GM19324 (cell line): Measurements from ENCODE around the gene FABP6.
"Not testable (repeated sequence)": the region's sequence is repeated elsewhere in the genome, so short reads cannot be mapped to it uniquely, and the experiment has no call there.

Source experiments
- ATAC-seq: cut with Tn5 transposase; IDR thresholded peaks from one replicate; pipeline ENCODE4 v1.9.1; 2021; ENCODE audit warnings: mild to moderate bottlenecking, moderate library complexity; ENCODE audit not compliant: unreplicated experiment, low FRiP score

FABP6 gene

GRCh38 chr5:160229190-160229742 is at the start of gene FABP6:
FABP6 (plus strand) TSS chr5:160229506; CDS start chr5:160229558, 52 bp downstream.
- ATAC-seq: no peak

DNA sequence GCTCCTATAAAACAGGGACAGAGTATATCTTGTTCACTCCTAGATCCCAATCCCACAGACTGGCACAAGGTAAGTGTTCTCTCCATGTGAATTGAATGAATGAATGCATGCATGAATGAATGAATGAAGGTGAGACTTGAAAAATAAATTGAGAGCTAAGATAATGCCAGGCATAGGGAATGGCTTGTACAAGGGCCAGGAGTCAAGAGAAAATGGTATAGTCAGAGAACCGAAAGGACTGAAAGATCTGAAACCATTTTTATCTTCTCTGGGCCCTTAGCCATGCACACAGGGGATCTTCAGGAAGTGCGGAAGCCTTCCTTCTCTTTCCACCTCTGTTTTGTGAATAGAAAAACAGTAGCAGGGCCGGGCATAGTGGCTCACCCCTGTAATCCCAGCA is 48.4 kb upstream of the FABP6 start:
- no peak for ATAC-seq

DNA sequence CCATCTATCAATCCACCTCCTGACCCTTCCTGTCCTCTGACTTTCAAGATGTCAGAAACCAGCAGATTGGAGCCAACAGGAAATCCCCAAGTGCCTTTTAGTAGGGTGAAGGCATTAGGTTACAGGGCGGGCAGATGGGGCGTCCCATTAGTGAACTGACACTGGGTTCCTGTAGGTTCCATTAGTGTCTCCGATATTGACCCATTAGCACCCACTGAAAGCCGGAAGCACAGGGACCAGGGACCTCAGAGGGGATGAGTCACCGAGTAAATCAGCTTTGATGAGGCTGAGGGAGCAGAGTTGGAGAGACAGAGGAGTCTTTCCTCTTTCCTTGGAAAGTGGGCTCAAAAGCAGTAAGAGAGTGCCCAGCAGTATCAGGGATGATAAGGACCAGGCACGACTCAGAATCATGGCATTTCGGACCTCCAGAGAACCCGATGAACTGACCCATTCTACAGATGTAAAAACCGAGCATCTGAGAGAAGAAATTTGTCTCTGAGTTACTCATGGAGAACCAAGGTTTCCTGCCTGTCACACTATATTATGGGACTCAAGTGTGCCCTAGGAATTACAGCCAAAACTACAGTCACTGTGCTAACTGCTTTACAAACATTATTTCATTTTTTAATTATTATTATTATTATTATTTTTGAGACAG is 47.2 kb upstream of the FABP6 start:
- ATAC-seq: no peak

- ATAC-seq: no peak
These were observed 46.2 kb upstream of the FABP6 start for GRCh38 chr5:160183075-160183474.

DNA sequence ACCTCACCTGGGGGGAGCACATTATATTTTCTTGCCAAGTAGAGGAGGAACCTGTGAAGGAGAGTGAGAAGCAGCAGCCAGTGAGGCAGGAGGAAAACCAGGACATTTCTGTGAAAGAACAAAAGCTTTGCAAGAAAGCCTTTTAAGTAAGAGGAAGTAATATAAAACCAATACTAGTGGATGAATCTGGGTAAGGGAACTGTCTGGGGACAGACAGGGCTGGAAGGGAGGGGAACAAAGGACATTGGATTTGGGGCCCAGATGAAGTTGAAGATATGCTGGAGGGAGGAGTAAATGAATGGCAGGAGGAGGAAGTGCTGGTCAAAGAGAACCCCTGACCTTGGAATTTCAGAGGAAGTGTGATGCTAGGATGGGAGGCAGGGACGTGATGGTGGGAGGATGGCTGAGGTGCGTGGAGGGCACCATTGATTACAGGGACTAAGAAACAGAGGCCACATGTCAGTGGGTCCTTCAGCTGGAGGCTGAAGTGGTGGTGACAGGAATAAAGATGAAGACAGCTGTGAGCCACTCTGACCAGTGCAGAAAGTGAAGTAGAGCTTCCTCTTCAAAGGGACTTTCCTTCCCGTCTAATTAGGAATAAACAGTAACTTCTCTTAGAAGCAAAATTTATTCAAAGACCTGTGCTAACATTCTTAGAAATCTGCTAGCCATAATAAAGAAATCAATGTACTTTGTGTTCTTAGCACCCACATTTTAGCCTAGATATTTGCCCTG is 43.5 kb upstream of the FABP6 start:
- ATAC-seq: no peak

GRCh38 chr5:160186480-160186879 is 42.8 kb upstream of the FABP6 start:
- ATAC-seq: no peak

- ATAC-seq: no peak
These were observed 42.2 kb upstream of the FABP6 start for GRCh38 chr5:160187091-160187490.

GRCh38 chr5:160188141-160189015 is 40.9 kb upstream of the FABP6 start:
- ATAC-seq: no peak

- no peak for ATAC-seq
These were observed 36.9 kb upstream of the FABP6 start for GRCh38 chr5:160192424-160192823.

GRCh38 chr5:160193076-160193475 is 36.2 kb upstream of the FABP6 start:
- not testable (repeated sequence) for ATAC-seq

- ATAC-seq: not testable (repeated sequence)
These were observed 35.5 kb upstream of the FABP6 start for GRCh38 chr5:160193790-160194189.

DNA sequence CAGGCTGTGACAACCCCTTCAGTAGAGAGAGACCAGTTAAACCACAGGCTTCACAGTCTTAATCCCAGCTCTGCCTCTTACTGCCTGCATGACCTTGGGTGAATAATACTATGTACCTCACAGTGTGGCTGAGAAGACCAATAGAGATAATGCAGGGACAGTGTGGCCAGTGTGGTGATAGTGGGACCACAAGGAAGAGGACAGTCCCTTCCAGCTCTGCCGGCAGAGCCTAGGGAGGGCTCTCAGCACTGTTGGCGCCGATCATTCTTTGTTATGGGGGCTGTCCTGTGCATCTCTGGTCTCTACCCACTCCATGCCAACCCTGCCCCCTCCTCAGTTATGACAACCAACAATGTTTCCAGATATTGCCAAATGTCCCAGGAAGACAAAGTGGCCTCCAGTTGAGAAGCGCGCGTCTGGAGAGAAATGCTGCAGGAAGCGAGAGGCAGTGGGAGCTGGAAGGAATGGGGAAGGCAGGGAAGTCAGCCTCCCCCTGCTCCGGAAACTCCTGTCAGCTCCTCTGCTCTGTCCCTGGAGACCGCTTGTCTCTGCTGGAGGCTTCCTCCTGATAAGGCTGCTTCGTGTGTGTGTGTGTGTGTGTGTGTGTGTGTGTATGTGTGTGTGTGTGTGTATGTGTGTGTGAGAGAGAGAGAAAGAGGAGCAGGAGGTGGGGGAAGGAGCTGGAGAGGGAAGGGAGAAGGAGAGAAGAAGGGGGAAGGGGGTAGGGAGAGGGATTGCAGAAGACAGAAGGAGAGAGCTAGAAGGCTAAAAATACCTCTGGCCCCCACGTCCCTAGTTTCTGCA is 31.8 kb upstream of the FABP6 start:
- ATAC-seq: no peak

DNA sequence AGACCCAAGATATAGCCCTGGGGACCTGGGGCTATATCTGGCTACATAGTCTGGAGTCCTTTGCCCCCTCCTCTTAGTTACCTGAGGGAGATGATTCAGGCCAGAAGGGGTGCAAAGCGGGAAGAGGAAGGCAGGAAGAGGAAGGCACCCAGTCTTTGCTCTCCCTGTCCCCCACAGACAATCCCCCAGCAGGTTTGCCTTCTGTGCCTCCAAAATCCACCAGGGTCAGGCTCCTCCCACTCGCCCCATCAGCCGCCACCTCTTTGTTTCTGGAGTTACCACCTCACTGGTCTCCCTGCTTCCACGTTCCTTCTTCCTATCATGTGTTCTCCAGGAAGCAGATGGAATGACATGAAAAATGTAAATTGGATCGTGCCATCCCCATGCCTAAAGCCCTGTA is 31.2 kb upstream of the FABP6 start:
- no peak for ATAC-seq

GRCh38 chr5:160198841-160199409 is 30.4 kb upstream of the FABP6 start:
- no peak for ATAC-seq

GRCh38 chr5:160199410-160199911 is 29.8 kb upstream of the FABP6 start:
- ATAC-seq: peak; percentile 93

GRCh38 chr5:160207061-160207460 is 22.2 kb upstream of the FABP6 start:
- no peak for ATAC-seq

DNA sequence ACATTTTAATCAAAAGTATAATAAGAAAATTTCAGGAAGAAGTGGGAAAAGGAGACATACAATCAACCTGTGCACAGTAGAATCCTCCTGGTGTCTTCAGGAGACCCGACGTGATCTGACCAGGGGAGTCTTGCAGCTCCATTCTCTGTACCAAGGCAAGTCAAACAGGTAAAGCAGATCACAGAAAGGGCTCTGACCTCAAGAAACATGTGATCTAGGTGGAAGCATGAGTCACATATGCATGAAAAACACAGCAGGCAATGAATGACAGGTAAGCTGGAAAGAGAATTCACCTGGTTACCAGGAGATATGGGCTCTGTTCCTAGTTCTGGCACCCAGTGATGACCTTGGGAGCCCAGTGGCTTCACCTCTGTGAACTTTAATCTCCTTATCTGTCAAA is 19.4 kb upstream of the FABP6 start:
- no peak for ATAC-seq

GRCh38 chr5:160210606-160211005 is 18.7 kb upstream of the FABP6 start:
- ATAC-seq: no peak

GRCh38 chr5:160211352-160211751 is 18.0 kb upstream of the FABP6 start:
- no peak for ATAC-seq

- no peak for ATAC-seq
These were observed 15.8 kb upstream of the FABP6 start for GRCh38 chr5:160213537-160213936.
